ENCODE measurements around the gene MYLK3.

Gene MYLK3

GRCh38 chr16:46729326-46729995, 18.7 kb downstream of the MYLK3 start:
- H3K4me3 ChIP-seq (replicated peaks in 1 of 2; ENCODE audit: low read depth in 2 of 2, low read length in 2 of 2): no peak overlapping the region
- TF ChIP-seq CTCF (IDR thresholded peaks at IDR 0.05; ENCODE audit: low read depth, low read length): no peak
- DNase-seq (ENCODE audit: low read depth in 2 of 2): no peak

GRCh38 chr16:46728806-46729205, 19.3 kb downstream of the MYLK3 start:
- no peak for TF ChIP-seq CTCF (IDR thresholded peaks at IDR 0.05; ENCODE audit: low read depth, low read length)
- no peak overlapping the region for H3K4me3 ChIP-seq (replicated peaks in 1 of 2; ENCODE audit: low read depth in 2 of 2, low read length in 2 of 2)
- DNase-seq (ENCODE audit: low read depth in 2 of 2): no peak

GRCh38 chr16:46727630-46728029, 20.5 kb downstream of the MYLK3 start:
- no peak for TF ChIP-seq CTCF (IDR thresholded peaks at IDR 0.05; ENCODE audit: low read depth, low read length)
- H3K4me3 ChIP-seq (replicated peaks in 1 of 2; ENCODE audit: low read depth in 2 of 2, low read length in 2 of 2): no peak overlapping the region
- DNase-seq (ENCODE audit: low read depth in 2 of 2): no peak

- no peak for TF ChIP-seq CTCF (IDR thresholded peaks at IDR 0.05; ENCODE audit: low read depth, low read length)
- no peak for DNase-seq (ENCODE audit: low read depth in 2 of 2)
Observed at GRCh38 chr16:46727184-46727583, 21.0 kb downstream of the MYLK3 start.

DNA sequence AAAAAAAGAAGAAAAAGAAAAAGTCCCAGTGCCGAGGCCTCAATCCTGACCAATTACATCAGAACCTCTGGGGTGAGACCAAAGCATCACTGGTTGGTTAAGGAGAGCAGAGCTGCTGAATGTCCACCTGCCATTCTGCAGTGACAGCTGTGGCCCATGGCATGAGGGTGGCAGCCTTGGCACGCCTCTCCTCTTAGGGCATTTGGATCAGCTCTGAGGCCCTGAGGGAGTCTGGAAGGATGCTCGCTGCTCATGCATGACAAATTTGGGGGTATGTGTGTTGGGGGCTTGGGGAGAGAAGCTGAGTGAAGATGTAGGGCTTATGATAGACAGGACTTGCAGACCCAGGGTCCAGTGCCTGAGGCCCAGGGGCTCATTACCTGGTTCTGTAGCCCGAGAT, 26.3 kb downstream of the MYLK3 start:
- no peak for TF ChIP-seq CTCF (IDR thresholded peaks at IDR 0.05; ENCODE audit: low read depth, low read length)
- H3K4me3 ChIP-seq (replicated peaks in 1 of 2; ENCODE audit: low read depth in 2 of 2, low read length in 2 of 2): no peak overlapping the region
- no peak for DNase-seq (ENCODE audit: low read depth in 2 of 2)

More at GRCh38 chr16:46727184-46727583, 21.0 kb downstream of the MYLK3 start:
- H3K4me3 ChIP-seq (replicated peaks in 1 of 2; ENCODE audit: low read depth in 2 of 2, low read length in 2 of 2): no peak overlapping the region

GRCh38 chr16:46720619-46721018, 27.5 kb downstream of the MYLK3 start:
- H3K4me3 ChIP-seq (replicated peaks in 1 of 2; ENCODE audit: low read depth in 2 of 2, low read length in 2 of 2): no peak overlapping the region
- TF ChIP-seq CTCF (IDR thresholded peaks at IDR 0.05; ENCODE audit: low read depth, low read length): no peak
- no peak for DNase-seq (ENCODE audit: low read depth in 2 of 2)

DNA sequence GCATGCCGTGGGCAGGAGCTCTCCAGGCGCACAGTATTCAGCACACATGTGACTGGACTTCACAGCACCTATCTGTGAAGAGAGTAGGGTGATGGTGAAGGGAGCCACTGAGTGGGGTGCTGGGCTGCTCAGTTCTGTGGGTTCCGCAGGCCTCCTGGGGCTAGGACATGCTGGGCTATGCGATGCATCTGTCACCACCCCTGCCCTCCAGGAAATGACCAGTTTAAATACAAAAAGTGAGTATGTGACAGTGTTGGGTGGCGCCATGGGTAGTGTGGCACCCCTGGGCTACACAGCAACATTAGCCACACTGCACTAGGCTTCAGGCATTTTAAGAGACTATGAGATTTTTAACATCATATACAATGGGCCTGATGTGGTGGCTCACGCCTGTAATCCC, 28.6 kb downstream of the MYLK3 start:
- no peak for DNase-seq (ENCODE audit: low read depth in 2 of 2)
- no peak for TF ChIP-seq CTCF (IDR thresholded peaks at IDR 0.05; ENCODE audit: low read depth, low read length)

More for the DNA sequence above, 28.6 kb downstream of the MYLK3 start:
- no peak overlapping the region for H3K4me3 ChIP-seq (replicated peaks in 1 of 2; ENCODE audit: low read depth in 2 of 2, low read length in 2 of 2)

All from cardiac fibroblast (primary cell).